DMS114 treated with DMSO at 0.1 percent for 48 hours (cell line): ENCODE results near the gene ERGIC1.

Experiments used
- DNase-seq: peaks from one replicate; lab custom pipeline; 2025; ENCODE audit not compliant: unreplicated experiment; lab: John Stamatoyannopoulos, UW

ERGIC1 gene

GRCh38 chr5:172918421-172919371 is 84.6 kb downstream of the ERGIC1 start:
- no peak for DNase-seq

DNA sequence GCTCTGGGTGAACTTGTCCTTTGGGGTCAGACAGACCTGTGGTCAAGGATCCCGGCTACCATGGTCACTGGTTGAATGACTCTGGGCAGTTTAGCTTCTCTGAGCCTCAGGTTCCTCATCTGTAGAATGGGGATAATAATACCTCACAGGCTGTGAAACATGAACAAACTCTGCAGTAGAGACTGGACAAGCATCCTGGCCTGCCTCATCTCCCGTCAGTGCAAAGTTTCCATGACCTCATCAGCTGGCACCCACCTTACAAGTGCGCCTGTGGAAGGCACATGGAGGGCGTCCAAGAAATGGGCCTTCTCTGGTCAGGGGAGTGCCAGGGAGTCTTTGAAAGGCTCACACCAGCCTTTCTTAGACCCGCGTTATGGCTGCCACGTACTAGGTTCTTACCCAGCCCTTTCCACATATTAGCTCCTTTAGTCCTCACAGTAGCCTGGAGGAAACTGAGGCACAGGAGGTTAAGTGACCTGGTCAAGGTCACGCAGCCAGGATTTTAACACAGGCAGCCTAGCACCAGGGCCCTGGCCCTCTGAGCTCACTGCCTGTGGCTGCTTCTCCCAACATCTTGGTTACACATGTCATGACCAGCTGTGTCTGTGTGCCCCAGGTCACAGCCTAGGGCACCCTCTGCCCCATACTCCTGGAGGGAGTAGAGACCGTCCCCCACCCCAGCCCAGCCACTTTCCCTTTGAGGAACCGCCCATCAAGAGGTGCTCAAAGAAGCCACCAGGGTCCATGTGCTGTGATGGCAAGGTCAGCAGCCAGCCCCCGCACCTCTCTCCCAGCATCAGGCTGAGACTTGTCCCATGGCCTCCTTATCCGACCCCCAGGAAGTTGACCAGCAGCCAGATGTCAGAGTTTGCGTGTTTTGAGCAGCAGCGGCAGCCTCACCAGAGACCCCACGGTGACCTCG is 85.7 kb downstream of the ERGIC1 start:
- DNase-seq = no peak

DNA sequence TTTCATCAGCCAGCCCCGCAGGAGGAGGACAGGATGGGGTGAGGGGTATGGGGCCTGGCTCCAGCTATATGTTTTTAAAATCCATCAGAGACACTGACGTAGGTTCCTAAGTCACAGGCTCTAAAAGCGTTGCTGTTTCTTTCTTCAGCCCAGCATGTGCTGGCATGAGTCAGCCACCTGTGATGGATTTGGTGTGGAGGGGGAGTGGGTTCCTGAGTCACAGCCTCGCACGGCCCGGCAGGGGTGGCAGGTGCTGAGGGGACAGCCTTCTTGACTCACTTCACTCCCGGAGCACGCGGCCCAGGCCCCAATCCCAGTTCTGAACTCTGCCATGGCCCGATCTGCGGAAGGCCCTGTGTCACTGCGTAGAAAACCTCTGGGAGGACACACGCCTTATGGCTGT is 86.4 kb downstream of the ERGIC1 start:
- no peak for DNase-seq

- no peak for DNase-seq
Observed at GRCh38 chr5:172920995-172921394, 86.9 kb downstream of the ERGIC1 start.

- DNase-seq = no peak
Observed at GRCh38 chr5:172921906-172922305, 87.9 kb downstream of the ERGIC1 start.

DNA sequence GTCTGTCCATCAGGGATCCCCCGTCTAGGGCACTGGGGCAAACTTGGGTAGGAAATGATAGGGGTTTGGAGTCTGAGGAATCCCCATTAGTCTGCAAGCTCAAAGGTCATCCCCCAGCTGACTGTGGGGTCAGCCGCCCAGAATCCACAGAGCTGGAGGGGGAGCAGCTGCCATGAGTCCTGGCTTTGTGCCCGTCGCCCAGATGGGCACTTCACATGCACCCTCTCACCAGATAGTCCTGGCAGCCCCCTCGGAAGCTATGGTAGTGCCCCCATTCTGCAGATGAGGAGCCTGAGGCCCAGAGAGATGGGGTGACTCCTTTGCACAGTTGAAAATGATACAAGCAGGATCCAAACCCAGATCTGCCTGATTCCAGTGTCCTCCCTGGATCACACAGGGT is 89.5 kb downstream of the ERGIC1 start:
- no peak for DNase-seq

DNA sequence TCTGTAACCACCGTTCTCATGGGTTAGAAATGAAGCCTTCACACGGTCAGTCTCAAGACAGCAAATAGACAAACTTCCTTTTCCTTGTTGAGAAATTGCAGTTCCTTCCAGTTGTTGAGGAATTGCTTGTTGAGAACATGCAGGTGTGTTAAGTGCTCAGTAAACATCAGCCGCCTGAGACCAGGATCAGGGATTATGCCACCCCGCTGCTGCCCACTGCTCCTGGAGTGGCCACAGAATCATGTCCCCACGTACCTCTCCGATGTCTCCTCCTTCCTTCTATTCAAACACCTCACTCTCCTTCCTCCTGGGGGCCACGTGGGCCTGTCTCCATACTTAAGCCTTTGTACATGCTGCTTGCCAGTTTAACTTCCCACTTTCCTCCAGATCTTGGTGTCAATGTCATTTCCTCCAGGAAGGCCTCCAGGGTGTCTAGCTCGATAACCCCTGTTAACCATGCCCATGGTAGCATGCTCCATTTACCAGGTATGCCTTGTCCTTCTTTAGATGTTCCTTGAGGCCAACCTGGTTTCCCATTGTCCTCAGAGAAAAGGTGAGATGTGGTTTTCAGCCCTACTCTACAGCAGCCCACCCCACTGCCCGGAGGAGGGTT is 91.4 kb downstream of the ERGIC1 start:
- DNase-seq = no peak

- DNase-seq = no peak
Observed at GRCh38 chr5:172926008-172926523, 92.0 kb downstream of the ERGIC1 start.

GRCh38 chr5:172926796-172927195 is 92.7 kb downstream of the ERGIC1 start:
- no peak for DNase-seq

DNA sequence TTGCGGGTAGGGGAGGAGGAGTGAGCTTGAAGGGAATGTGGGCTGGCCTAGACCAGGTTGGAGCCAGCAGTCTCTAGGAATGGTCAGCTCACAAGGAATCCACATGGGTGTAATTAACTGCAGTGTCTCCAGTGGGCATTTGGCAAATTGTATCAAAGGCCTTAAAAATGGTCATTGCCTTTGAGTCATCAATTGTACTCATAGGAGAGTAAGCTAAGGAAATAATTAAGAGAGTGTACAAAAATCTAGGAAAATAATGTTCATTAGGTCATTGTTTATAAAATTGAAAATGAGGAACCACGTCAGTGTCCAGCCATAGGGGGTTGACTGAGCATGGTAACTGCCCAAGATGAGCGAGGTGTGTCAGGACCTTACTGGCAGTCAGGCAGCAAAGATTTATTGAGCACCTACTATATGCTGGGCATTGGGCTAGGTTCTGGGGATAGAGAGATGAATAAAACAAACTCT is 95.4 kb downstream of the ERGIC1 start:
- no peak for DNase-seq

DNA sequence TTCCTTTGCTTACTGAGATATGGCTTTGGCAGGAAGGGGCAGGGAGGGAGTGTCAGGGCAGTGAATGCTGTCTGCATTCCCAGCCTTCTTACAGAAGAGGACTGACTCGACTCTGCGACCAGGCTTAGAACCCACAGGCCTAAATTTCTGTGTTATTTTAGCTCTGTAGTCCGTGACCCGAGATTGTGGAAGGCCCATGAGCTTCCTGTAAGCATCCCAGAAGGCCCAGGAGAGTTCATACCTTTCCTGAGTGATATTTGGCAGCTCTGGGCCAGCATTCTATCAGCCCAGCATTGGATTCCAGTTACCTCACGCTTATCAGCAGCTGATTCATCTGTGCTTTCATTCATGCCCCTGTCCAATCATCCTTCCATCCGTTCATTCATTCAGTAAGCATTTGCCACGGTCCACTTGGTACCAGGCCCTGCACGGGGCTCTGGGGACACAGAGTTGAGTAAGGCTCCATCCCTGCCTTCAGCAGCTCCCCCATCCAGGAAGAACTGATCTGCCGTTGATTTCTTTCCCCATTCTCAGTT is 97.0 kb downstream of the ERGIC1 start:
- no peak for DNase-seq

DNA sequence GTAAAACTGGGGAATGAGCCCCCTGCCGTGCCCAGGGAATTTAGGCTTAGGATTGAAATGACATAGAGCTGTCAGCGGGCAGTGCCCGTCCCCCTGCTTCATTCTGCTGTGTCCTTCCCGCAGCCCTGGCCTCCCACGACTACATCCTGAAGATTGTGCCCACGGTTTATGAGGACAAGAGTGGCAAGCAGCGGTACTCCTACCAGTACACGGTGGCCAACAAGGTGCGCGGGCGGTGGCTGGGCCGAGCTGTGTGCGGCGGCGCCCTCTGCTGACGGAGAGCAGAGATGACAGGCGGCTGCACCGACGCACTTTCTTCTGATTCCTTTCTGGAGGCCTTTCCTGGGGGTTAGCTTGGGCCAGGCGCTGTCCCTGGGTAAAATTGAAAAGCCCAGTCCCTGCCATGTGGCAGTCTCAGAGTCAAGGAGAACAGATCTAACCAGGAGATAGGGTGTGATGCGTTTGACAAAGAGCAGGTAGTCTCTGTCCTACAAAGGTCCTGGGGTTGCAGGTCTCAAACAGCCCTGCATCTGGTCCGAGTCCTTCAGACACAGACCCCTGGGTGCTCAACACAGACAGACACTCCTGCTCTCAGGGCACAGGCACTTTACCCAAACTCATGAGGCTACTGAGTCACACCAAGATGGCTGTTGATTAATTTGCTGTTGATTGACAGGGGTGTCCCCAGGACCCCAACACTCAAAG is 98.4 kb downstream of the ERGIC1 start:
- DNase-seq = no peak

DNA sequence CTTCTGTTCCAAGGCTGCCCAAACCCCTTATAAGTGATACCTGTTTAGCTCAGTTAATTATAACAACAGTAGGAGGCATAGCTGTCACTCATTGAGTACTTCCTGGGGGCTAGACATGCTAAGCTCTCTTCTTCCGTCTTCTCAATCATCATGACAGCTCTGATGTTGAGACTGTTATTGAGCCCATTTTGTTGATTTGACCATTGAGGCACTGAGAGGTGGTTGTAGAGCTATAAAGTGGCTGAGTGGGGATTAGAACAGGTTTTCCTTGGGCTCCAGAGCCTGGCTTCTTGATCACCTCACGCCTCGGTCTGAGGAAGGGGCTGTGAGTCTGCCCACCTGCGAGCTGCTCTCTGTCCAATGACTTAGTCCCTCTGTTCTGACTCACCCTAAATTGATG is 99.2 kb downstream of the ERGIC1 start:
- no peak for DNase-seq

- DNase-seq = no peak
Observed at GRCh38 chr5:172935096-172935495, 101.0 kb downstream of the ERGIC1 start.

- no peak for DNase-seq
Observed at GRCh38 chr5:172936401-172936800, 102.3 kb downstream of the ERGIC1 start.

GRCh38 chr5:172939071-172939470 is 105.0 kb downstream of the ERGIC1 start:
- no peak for DNase-seq

DNA sequence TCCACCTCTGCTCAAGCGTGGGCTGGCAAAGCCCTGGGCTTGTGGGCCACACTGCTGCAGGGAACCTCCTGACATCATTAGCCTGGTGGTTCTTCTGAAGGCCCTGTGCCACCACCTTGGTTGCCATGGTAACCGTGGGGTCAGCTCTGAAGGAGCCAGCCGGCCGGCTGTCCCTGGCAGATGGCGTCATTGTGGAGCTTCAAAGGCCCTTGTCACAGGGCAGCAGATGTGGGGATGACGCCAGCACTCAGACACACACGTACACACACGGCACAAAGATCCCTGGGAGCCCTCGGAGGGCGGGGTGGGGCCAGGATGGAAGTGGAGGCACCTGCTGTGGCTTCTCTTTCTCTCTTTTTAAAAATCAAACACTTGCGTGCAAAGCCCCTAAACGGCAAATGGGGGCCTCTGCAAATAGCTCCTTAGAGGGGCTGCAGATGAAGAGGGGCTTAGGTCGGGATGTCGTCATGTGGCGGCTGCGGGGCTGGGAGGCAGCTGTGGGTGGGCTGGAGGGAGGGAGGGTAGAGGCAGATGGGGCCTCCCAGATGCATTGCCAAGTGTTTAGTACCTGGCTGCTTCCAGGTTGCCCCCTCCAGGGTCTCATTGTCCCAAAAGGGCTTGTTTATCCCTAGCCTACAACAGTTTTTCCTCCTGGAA is 105.7 kb downstream of the ERGIC1 start:
- no peak for DNase-seq

DNA sequence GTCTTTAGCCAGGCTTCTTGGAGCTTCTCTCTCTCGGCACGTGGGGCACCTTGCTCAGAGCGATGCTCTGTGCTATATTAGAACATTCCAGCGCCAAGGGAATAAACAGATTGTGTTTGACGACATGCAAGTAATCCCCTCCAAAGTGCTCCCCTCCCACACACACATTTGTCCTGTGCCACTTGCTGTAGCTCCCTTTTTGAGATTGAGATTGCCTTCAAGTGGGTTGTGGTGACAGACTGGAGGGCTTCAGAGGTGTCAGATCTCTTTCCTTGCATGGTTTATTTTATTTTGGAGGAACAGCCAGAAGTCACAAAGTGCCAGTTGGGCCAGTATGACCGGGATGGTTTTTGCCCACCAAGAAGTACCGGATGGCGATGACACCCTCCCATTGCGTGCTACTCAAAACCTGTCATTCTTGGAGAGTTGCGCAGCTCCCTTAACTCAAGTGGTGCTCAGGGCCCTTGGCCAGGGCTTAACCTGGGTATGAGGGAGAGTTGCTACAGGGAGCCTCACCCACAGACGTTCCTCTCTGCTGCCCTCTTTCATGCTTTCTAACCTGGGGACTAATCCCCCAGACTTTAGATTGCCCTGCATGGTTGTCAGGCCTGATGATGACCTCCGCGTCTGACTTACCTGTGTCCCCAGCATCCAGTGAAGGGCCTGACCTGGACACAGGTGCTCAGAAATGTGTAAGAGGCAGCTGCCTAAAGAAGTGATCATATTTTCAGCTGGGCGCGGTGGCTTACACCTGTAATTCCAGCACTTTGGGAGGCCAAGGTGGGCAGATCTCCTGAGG is 106.4 kb downstream of the ERGIC1 start:
- no peak for DNase-seq

DNA sequence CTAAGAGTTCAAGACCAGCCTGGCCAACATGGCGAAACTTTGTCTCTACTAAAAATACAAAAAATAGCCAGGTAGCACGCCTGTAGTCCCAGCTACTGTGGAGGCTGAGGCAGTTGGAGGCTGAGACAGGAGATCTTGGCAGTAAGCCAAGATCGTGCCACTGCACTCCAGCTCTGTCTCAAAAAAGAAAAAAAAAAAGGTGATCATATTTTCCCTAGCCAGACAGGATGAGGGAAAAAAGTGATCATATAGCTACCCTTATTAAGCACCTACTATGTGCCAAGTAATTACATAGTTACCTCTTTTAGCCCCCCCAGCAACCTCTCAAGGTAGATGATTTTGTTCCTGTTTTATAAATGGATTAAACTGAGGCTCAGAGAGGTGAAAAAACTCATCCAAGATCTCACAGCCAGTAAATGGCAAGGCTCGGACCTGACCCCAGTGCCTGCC is 107.0 kb downstream of the ERGIC1 start:
- no peak for DNase-seq
